K562 (cell line): ENCODE results near the gene AKR1A1. TPM values are rescaled to one million over a fixed set of nuclear protein-coding genes. Genes with fewer than 3 reads are reported as not detected.

ENCODE experiments used
- DDX20 ChIP-seq: fragments of 450-650 bp; IDR thresholded peaks from 2 replicates; pipeline ENCODE4 v1.6.1; 2016; ENCODE audit warnings: missing genetic modification characterization, low read depth, mild to moderate bottlenecking, missing compliant biosample characterization, moderate library complexity
- ELF4 ChIP-seq: fragments of 450-650 bp; formaldehyde crosslinking; IDR thresholded peaks from 2 replicates; pipeline ENCODE4 v1.4.0; 2022; ENCODE audit warnings: missing genetic modification characterization
- HDAC8 ChIP-seq: fragments of 450-650 bp; IDR thresholded peaks from 2 replicates; pipeline ENCODE4 v1.6.1; 2016; ENCODE audit warnings: mild to moderate bottlenecking, missing genetic modification characterization, moderate library complexity, missing compliant biosample characterization
- HIVEP1 ChIP-seq: fragments of 250-450 bp; sonication (Bioruptor Pico); IDR thresholded peaks from 2 replicates; pipeline ENCODE4 v1.4.0; 2020; ENCODE audit warnings: mild to moderate bottlenecking
- HOXB6 ChIP-seq: fragments of 250-450 bp; sonication (Bioruptor Pico); IDR thresholded peaks from 2 replicates; pipeline ENCODE4 v1.5.1; 2022; ENCODE audit warnings: mild to moderate bottlenecking, borderline replicate concordance
- KLF10 ChIP-seq: fragments of 250-450 bp; sonication (Bioruptor Pico); IDR thresholded peaks from 2 replicates; pipeline ENCODE4 v1.6.1; 2021; ENCODE audit warnings: matching md5 sums
- LEF1 ChIP-seq: fragments of 450-650 bp; IDR thresholded peaks from 2 replicates; pipeline ENCODE4 v1.6.1; 2016; ENCODE audit warnings: mild to moderate bottlenecking
- MXI1 ChIP-seq: IDR thresholded peaks from 2 replicates; pipeline ENCODE4 v1.6.1; 2011; ENCODE audit warnings: low read depth, mild to moderate bottlenecking, improper control_type of control experiment, low read length
- NR2C2 ChIP-seq, 2 experiments: fragments of 200-800 bp in 1 of 2; sonication (Bioruptor generic) in 1 of 2; sonication (generic) in 1 of 2; formaldehyde crosslinking in 1 of 2; IDR thresholded peaks; 2 replicates each; pipeline versions ENCODE4 v1.6.1 to v1.8.0; 2016 to 2022; ENCODE audit warnings: mild to moderate bottlenecking in 1 of 2, missing compliant biosample characterization in 1 of 2, missing genetic modification characterization in 1 of 2, missing genetic modification reagents in 1 of 2
- SUPT5H ChIP-seq: fragments of 450-650 bp; IDR thresholded peaks from 2 replicates; pipeline ENCODE4 v1.6.1; 2016
- ZNF134 ChIP-seq: fragments of 250-450 bp; sonication (Bioruptor Pico); conservative IDR thresholded peaks from 2 replicates; pipeline ENCODE4 v1.4.0; 2020
- ZNF354B ChIP-seq: fragments of 250-450 bp; sonication (Bioruptor Pico); IDR thresholded peaks from 2 replicates; pipeline ENCODE4 v1.4.0; 2020
- ZNF408 ChIP-seq: fragments of 250-450 bp; sonication (Bioruptor Pico); IDR thresholded peaks from 2 replicates; pipeline ENCODE4 v1.4.0; 2020; ENCODE audit warnings: low read depth, mild to moderate bottlenecking, moderate library complexity
- polyA plus RNA-seq, 8 experiments: library from polyadenylated mRNA; depleted of rRNA in 4 of 8; stranded (reverse) in 5 of 8; unstranded in 3 of 8; fragments of >200 nt; fragmentation: Nextera tagmentation in 2 of 8; fragmentation: Illumina TruSeq in 1 of 8; extraction: Ambion mirVana in 2 of 8; extraction: Trizol in 1 of 8; gene quantifications; 2 replicates each; pipeline versions ENCODE4 v1.2.1 to v1.2.3, GENCODE V29; 2011 to 2014; ENCODE audit warnings: inconsistent platforms in 1 of 8, missing spikeins in 1 of 8
- total RNA-seq, 7 experiments: library from RNA; depleted of rRNA in 6 of 7; stranded (reverse); fragments of >200 nt in 6 of 7; fragmentation: Illumina TruSeq in 2 of 7; extraction: Trizol in 2 of 7; gene quantifications; 2 replicates each; pipeline versions ENCODE4 v1.2.1 to v1.2.3, GENCODE V29; 2011 to 2021; ENCODE audit warnings: low replicate concordance in 1 of 7
- TF ChIP-seq, protein P1 (sequence below), 2 experiments: fragments of 450-650 bp; IDR thresholded peaks; 2 replicates each; pipeline ENCODE4 v1.6.1; 2016
- TF ChIP-seq, protein P2 (sequence below): fragments of 450-650 bp; IDR thresholded peaks from 2 replicates; pipeline ENCODE4 v1.6.1; 2016; ENCODE audit warnings: missing biosample characterization, missing genetic modification characterization
- TF ChIP-seq, protein P3 (sequence below): sonication (generic); formaldehyde crosslinking; IDR thresholded peaks from 2 replicates; pipeline ENCODE4 v1.8.1; 2023; ENCODE audit warnings: mild to moderate bottlenecking, missing genetic modification reagents
- TF ChIP-seq, protein P4 (sequence below): fragments of 250-450 bp; sonication (Bioruptor Pico); IDR thresholded peaks from 2 replicates; pipeline ENCODE4 v1.5.0; 2022; ENCODE audit warnings: mild to moderate bottlenecking
- TF ChIP-seq, protein P5 (sequence below): fragments of 250-450 bp; sonication (Bioruptor Pico); IDR thresholded peaks from 2 replicates; pipeline ENCODE4 v1.5.1; 2021; ENCODE audit warnings: mild to moderate bottlenecking
- TF ChIP-seq, protein P6 (sequence below): fragments of 250-450 bp; sonication (Bioruptor Pico); IDR thresholded peaks from 2 replicates; pipeline ENCODE4 v1.5.0; 2021

The AKR1A1 gene
- total and polyA plus RNA-seq, 9 of the 15 experiments (the other 6 are each of a cell fraction or from before 2014, with no cell fraction given): 68.6 to 211 (median 132) TPM

DNA sequence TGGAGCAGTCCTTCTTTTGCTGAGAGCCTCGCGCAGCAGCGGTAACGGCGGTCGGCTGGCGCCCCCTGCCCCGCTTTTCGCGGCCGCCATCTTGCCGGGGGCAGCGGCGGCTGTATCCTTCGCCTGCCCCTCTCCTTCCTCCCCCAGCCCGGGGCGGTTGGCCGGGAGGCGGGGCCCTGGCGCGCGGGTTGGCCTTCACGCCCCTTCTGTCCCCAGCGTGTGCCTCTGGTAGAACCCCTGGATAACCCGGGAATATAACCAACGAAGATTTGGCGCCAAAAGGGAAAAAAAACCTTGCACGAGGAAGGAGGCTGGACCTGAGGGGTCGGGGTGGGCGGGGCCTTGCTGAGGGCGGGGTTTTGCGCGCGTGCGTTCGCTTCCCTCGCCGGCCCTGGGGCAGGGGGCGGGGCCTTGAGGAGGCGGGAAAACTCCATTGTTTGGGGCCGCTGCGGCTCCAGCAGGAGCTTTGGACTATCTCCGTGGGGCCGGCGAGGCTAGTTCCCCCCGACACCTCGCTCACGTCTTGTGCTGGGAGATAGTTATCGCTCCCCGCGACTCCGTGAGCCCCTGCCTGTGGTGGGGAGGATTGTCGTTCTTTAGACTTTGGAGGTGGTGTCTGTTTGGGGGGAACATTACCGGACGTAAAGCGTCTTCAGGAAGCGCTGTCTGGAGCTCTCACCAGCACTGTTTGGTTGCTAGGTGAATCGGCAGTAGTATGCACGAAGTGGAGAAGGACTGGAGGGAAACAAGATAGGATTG, 33.9 kb downstream of the AKR1A1 start (continued):
- TF ChIP-seq, protein P1, sequence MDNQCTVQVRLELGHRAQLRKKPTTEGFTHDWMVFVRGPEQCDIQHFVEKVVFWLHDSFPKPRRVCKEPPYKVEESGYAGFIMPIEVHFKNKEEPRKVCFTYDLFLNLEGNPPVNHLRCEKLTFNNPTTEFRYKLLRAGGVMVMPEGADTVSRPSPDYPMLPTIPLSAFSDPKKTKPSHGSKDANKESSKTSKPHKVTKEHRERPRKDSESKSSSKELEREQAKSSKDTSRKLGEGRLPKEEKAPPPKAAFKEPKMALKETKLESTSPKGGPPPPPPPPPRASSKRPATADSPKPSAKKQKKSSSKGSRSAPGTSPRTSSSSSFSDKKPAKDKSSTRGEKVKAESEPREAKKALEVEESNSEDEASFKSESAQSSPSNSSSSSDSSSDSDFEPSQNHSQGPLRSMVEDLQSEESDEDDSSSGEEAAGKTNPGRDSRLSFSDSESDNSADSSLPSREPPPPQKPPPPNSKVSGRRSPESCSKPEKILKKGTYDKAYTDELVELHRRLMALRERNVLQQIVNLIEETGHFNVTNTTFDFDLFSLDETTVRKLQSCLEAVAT (IDR thresholded peaks at IDR 0.05): 0 out of 4 replicates have a peak, but pooled peaks of 1 of the 2 experiments have one; percentile 8
- TF ChIP-seq LEF1 (no peak), KLF10 (no peak), MXI1 (peak; percentile 50), HIVEP1 (CRISPR knock-in tag) (no peak), HDAC8 (tag) (no peak), ELF4 (CRISPR knock-in tag) (no peak), DDX20 (no peak), ZNF134 (CRISPR knock-in tag) (no peak), SUPT5H (no peak; the same call in 1 of the 2 replicates), ZNF408 (CRISPR knock-in tag) (no peak), HOXB6 (CRISPR knock-in tag) (no peak), ZNF354B (no peak), NR2C2 (CRISPR knock-in tag; IDR thresholded peaks at IDR 0.05) (no peak), NR2C2 (tag; IDR thresholded peaks at IDR 0.05) (peak; percentile 83)
- TF ChIP-seq, protein P2, sequence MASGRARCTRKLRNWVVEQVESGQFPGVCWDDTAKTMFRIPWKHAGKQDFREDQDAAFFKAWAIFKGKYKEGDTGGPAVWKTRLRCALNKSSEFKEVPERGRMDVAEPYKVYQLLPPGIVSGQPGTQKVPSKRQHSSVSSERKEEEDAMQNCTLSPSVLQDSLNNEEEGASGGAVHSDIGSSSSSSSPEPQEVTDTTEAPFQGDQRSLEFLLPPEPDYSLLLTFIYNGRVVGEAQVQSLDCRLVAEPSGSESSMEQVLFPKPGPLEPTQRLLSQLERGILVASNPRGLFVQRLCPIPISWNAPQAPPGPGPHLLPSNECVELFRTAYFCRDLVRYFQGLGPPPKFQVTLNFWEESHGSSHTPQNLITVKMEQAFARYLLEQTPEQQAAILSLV (tag): no peak
- TF ChIP-seq, protein P3, sequence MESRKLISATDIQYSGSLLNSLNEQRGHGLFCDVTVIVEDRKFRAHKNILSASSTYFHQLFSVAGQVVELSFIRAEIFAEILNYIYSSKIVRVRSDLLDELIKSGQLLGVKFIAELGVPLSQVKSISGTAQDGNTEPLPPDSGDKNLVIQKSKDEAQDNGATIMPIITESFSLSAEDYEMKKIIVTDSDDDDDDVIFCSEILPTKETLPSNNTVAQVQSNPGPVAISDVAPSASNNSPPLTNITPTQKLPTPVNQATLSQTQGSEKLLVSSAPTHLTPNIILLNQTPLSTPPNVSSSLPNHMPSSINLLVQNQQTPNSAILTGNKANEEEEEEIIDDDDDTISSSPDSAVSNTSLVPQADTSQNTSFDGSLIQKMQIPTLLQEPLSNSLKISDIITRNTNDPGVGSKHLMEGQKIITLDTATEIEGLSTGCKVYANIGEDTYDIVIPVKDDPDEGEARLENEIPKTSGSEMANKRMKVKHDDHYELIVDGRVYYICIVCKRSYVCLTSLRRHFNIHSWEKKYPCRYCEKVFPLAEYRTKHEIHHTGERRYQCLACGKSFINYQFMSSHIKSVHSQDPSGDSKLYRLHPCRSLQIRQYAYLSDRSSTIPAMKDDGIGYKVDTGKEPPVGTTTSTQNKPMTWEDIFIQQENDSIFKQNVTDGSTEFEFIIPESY (CRISPR knock-in tag): peak; percentile 44
- TF ChIP-seq, protein P4, sequence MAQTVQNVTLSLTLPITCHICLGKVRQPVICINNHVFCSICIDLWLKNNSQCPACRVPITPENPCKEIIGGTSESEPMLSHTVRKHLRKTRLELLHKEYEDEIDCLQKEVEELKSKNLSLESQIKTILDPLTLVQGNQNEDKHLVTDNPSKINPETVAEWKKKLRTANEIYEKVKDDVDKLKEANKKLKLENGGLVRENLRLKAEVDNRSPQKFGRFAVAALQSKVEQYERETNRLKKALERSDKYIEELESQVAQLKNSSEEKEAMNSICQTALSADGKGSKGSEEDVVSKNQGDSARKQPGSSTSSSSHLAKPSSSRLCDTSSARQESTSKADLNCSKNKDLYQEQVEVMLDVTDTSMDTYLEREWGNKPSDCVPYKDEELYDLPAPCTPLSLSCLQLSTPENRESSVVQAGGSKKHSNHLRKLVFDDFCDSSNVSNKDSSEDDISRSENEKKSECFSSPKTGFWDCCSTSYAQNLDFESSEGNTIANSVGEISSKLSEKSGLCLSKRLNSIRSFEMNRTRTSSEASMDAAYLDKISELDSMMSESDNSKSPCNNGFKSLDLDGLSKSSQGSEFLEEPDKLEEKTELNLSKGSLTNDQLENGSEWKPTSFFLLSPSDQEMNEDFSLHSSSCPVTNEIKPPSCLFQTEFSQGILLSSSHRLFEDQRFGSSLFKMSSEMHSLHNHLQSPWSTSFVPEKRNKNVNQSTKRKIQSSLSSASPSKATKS (CRISPR knock-in tag): no peak
- TF ChIP-seq, protein P5, sequence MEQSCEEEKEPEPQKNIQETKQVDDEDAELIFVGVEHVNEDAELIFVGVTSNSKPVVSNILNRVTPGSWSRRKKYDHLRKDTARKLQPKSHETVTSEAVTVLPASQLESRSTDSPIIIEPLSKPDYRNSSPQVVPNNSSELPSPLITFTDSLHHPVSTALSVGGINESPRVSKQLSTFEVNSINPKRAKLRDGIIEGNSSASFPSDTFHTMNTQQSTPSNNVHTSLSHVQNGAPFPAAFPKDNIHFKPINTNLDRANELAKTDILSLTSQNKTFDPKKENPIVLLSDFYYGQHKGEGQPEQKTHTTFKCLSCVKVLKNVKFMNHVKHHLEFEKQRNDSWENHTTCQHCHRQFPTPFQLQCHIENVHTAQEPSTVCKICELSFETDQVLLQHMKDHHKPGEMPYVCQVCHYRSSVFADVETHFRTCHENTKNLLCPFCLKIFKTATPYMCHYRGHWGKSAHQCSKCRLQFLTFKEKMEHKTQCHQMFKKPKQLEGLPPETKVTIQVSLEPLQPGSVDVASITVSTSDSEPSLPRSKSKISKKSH (CRISPR knock-in tag): no peak
- TF ChIP-seq, protein P6, sequence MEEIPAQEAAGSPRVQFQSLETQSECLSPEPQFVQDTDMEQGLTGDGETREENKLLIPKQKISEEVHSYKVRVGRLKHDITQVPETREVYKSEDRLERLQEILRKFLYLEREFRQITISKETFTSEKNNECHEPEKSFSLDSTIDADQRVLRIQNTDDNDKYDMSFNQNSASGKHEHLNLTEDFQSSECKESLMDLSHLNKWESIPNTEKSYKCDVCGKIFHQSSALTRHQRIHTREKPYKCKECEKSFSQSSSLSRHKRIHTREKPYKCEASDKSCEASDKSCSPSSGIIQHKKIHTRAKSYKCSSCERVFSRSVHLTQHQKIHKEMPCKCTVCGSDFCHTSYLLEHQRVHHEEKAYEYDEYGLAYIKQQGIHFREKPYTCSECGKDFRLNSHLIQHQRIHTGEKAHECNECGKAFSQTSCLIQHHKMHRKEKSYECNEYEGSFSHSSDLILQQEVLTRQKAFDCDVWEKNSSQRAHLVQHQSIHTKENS (CRISPR knock-in tag): no peak
